ENCODE results near the gene STK40. TPM values are rescaled to one million over a fixed set of nuclear protein-coding genes. Genes with fewer than 3 reads are reported as not detected.

Gene STK40
- total RNA-seq, 1 donor, result 32.0 TPM

DNA sequence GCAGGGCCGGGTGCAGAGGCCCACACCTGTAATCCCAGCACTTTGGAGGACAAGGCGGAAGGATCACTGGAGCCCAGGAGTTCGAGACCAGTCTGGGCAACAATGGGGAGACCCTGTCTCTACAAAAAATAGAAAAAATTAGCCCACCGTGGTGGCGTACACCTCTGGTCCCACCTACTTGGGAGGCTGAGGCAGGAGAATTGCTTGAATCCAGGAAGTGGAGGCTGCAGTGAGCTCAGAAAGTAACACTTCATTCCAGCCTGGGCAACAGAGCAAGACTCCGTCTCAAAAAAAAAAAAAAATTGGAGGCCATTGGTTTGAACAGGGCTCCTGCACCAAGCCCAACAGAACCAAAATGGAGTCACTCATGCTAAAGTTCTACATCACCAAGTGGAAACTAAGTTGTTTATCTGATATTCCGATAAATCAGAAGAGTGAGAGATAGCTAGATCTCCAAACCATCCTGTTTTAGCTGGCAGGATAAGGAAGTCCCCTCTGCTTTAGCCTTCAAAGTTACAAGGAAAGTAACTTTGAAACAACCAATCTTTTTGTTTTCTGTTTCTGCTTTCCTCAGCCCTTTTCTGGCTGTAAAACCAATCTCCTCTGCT is 12.8 kb upstream of the STK40 start:
- DNase-seq (ENCODE audit: low read depth in 2 of 3, low spot score in 2 of 3), result no peak

DNA sequence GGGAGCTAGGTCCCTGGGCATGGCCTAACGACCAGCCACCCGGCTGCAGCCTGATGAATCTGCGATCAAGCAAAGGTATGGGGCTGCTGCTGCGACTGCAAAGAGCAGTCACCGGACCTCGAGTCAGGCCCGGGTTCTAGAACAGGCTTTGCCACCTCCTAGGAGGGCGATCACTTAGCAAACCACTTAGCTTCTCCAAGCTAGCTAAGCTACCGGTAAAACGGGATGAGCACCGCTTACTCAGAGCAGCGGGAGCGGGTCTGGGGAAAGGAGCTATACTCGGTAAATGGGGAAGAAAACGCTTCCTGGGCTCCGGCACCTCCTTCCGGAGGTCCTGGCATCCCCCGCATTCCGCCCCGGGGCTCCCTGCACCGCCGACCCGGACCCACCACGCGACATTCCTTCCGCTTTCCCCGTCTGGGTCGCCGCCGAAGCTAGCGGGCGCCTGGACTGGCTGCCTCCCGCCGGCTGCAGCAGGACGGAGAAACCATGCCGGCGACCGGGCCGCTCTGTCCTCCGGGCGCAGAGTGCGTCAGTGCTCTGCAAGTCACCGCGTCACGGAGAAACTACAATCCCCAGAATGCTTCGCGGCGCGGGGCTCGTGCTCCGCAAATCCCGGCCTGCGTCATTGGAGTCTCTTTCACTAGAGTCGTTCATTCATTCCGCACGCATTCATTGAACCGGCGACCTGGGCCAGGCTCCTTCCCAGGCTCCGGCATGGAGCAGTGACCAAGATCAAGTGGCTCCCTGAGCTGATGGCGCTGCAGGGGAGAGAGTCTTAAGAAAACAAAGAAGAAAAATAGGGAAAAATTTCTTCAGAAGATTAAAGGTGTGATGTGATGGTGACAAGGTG is 11.9 kb upstream of the STK40 start, which contains the start of gene LSM10:
Gene LSM10 (minus strand): TSS at position 531 of the 853 bp plus-strand sequence. CDS start 3,779 bp downstream, outside the sequence.
- peak; percentile 79 to 91 (median 88) for DNase-seq (ENCODE audit: low read depth in 2 of 3, low spot score in 2 of 3)

DNA sequence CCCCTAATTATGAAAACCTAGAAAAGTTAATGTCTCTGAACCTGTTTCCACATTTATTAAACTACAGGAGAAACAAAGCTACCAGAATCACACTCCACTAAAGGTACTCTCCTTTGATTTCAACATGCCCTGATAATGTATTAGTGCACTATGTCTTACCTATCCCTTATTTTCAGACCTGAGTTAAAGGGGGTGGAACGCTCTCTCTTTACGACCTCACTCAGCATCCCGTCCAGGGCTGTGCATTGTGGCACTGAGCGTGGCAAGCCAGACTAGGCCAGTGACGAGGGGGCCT is 11.3 kb upstream of the STK40 start:
- no peak for DNase-seq (ENCODE audit: low read depth in 2 of 3, low spot score in 2 of 3)

GRCh38 chr1:36396359-36396758 is 10.6 kb upstream of the STK40 start:
- DNase-seq (ENCODE audit: low read depth in 2 of 3, low spot score in 2 of 3), result no peak

- DNase-seq (ENCODE audit: low read depth in 2 of 3, low spot score in 2 of 3), result no peak
Observed at GRCh38 chr1:36393686-36394085, 8.0 kb upstream of the STK40 start.

DNA sequence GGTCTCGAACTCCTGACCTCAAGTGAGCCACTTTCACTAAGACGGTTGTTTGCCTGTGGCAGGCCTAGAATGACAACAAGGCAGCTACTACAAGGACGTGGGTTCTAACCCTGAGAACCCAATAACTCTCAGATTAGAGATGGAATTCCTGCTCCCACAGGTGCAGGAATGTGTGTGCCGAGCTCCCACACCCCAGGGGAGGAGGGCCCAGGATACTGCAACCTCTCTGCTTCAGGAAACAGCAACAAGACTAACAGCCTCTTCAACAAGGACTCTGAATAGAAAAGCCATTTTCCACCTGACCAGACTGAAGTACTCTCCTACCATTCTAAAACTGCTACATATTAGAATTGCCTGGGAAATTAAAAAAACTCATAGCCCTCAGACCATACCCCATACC is 7.1 kb upstream of the STK40 start:
- DNase-seq (ENCODE audit: low read depth in 2 of 3, low spot score in 2 of 3), result no peak

- no peak for DNase-seq (ENCODE audit: low read depth in 2 of 3, low spot score in 2 of 3)
Observed at GRCh38 chr1:36391271-36391670, 5.5 kb upstream of the STK40 start.

DNA sequence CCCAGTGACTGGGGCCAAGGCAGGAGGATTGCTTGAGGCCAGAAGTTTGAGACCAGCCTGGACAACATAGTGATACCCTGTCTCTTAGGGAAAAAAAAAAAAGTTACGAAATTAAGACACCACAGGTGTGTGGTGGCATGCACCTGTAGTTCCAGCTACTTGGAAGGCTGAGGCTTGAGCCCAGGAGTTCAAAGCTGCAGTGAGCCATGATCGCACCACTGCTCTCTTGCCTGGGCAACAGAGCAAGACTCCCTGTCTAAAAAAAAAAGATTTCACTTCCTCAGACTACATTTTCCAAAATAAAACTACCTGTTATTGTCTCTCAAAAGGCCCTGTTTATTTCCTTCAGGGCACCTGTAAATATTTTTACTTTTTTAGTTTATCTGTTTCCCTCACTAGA is 4.7 kb upstream of the STK40 start:
- no peak for DNase-seq (ENCODE audit: low read depth in 2 of 3, low spot score in 2 of 3)

- DNase-seq (ENCODE audit: low read depth in 2 of 3, low spot score in 2 of 3), result no peak
Observed at GRCh38 chr1:36389999-36390398, 4.3 kb upstream of the STK40 start.

DNA sequence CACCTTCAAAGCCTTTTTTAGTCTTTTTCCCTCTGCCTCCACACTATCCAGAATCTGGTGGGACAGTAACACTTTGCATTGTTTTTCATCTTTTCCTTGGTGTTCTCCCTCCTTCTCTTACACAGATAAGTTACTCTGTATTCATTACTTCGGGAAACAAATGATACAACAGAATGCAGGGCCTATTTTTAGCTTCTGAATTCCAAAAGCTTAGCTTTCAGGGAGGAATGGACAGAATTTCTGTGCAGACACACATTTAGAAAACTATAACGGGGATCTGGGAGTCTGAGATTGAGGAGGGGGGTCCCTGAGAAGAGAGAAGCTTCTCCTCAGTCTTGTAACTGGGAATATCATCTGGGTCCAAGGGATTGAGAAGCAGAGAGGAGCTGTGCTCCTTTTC is 3.5 kb upstream of the STK40 start:
- DNase-seq (ENCODE audit: low read depth in 2 of 3, low spot score in 2 of 3), result no peak

DNA sequence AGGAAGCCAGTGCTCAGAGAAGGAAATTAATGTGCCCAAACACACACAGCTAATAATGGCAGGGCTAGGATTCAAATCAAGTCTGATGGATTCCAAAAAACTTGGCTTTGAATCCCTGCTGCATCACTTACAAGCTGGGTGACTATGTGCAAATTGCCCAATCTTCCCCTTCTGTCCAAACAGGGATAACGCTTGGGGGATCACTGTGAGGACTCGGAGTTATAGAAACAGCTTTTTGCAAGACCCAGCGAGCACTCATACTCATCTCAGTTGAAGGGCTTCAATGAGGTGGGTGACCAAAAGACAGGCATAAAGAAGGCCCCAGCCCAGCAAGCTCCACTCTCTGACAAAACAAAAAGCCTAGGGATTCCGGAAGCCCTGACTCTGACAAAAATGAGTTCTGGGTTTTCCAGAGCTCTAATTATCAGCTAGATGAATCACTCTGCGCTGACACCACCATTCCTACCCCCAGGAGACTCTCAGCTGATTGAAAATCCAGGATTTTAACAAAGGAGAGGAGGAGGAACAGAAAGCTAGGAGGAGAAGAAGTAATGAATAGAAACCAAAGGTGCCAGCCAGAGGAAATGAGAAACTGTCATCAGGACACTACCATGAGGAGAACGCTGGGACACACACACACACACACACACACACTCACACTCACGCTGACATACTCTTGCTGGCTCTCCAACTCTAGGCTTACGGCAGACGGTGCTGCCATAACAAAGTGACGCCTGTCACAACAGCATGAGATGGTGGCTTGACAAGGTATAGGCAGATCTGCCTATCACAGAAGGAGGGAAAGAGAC is 1.6 kb upstream of the STK40 start:
- no peak for DNase-seq (ENCODE audit: low read depth in 2 of 3, low spot score in 2 of 3)

- DNase-seq (ENCODE audit: low read depth in 2 of 3, low spot score in 2 of 3), result peak in 2 of 3 donors; percentile 98
Observed at GRCh38 chr1:36386265-36387140, 779 bp upstream of the STK40 start.

- peak in 2 of 3 donors; percentile 58 to 66 for DNase-seq (ENCODE audit: low read depth in 2 of 3, low spot score in 2 of 3)
Observed at GRCh38 chr1:36384542-36385409, 948 bp downstream of the STK40 start.

DNA sequence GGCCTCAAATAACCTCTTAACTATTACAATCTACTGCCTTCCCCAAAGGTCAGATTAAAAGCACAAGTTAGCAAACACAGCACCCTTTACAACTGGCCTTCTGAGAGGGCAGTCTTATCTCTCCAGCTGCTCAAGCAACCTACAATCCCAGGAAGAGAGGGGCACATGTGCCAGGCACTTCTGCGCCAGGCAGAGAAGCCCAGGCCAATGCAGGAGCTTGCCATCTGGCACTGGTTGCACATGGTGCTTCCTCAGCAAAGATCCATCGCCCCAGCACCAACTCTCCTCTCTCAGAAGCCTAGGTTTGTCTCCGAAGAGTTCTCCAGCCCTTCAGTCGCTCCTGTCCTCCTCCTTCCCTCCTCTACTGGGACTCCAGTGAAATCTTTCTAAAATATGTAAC is 2.5 kb downstream of the STK40 start:
- DNase-seq (ENCODE audit: low read depth in 2 of 3, low spot score in 2 of 3), result no peak

GRCh38 chr1:36382669-36383068 is 3.1 kb downstream of the STK40 start:
- DNase-seq (ENCODE audit: low read depth in 2 of 3, low spot score in 2 of 3), result no peak

- no peak for DNase-seq (ENCODE audit: low read depth in 2 of 3, low spot score in 2 of 3)
Observed at GRCh38 chr1:36382231-36382630, 3.5 kb downstream of the STK40 start.

DNA sequence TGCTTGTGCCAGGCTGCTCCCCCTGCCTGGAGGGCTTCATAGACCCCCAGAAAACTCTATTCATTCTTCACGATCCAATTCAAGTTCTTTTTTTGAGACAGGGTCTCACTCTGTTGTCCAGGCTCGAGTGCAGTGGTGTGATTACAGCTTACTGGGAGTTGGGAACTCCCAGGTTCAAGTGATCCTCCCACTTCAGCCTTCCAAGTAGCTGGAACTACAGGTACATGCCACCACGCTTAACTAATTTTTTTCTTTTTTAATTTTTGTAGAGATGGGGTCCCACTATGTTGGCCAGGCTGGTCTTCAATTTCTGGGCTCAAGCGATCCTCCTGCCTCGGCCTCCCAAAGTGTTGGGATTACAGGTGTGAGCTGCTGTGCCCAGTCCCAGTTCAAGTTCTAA is 4.3 kb downstream of the STK40 start:
- no peak for DNase-seq (ENCODE audit: low read depth in 2 of 3, low spot score in 2 of 3)

- DNase-seq (ENCODE audit: low read depth in 2 of 3, low spot score in 2 of 3), result no peak
Observed at GRCh38 chr1:36380782-36381181, 4.9 kb downstream of the STK40 start.

- DNase-seq (ENCODE audit: low read depth in 2 of 3, low spot score in 2 of 3), result no peak
Observed at GRCh38 chr1:36380143-36380619, 5.5 kb downstream of the STK40 start.
